ENCODE data around the gene CSF2. TPM values are rescaled to one million over a fixed set of nuclear protein-coding genes. Genes with fewer than 3 reads are reported as not detected.

CSF2 gene
- total RNA-seq, 4 donors from 2014 or later: not detected

DNA sequence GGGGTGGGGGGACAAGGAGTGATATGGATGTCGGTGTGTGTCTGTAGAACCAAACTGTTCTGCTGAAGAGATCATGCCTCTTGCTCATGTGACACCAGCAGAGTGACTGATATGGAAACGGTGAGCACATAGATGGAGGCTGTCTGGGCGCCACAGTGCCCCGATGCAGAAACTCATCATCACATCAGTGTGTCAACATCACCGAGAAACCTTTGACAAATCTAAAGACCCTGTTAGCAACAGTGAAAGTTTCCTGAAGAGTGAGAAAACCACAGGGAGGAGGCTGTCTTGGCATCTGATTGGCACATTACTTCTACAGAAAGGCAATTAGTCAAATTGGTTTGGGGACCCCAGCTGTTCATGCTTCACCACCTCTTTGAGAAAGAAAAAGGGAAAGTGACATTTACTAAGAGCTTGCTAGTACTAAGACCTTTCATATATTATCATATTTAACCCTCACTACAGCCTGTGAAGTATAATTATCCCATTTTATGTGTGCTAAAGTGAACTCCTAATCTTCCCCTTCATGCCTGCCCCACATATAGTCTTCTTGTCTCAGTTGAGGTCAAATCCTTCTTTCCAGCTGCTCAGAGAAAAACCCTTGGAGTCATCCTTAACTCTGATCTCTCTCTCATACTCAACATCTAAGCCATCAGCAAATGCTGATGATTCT lies 25.6 kb downstream of the CSF2 start:
- no peaks in the 10 kb centered on the region for H3K9me3 ChIP-seq
- H3K36me3 ChIP-seq: no peaks in the 10 kb centered on the region
- H3K27me3 ChIP-seq: no peaks in the 10 kb centered on the region
- H3K4me3 ChIP-seq: no peak overlapping the region
- H3K27ac ChIP-seq: no peak overlapping the region
- TF ChIP-seq POLR2A (IDR thresholded peaks at IDR 0.05): no peak
- TF ChIP-seq, protein P1, sequence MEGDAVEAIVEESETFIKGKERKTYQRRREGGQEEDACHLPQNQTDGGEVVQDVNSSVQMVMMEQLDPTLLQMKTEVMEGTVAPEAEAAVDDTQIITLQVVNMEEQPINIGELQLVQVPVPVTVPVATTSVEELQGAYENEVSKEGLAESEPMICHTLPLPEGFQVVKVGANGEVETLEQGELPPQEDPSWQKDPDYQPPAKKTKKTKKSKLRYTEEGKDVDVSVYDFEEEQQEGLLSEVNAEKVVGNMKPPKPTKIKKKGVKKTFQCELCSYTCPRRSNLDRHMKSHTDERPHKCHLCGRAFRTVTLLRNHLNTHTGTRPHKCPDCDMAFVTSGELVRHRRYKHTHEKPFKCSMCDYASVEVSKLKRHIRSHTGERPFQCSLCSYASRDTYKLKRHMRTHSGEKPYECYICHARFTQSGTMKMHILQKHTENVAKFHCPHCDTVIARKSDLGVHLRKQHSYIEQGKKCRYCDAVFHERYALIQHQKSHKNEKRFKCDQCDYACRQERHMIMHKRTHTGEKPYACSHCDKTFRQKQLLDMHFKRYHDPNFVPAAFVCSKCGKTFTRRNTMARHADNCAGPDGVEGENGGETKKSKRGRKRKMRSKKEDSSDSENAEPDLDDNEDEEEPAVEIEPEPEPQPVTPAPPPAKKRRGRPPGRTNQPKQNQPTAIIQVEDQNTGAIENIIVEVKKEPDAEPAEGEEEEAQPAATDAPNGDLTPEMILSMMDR (IDR thresholded peaks at IDR 0.05): no peak
- peak in 1 of 3 donors; percentile 16 for DNase-seq
- H3K4me1 ChIP-seq: peaks cover 0 to 32% (median 17%) of the 10 kb centered on the region in 4 donors

GRCh38 chr5:132099905-132100304 lies 26.3 kb downstream of the CSF2 start:
- Histone ChIP-seq H3K4me1 (peaks cover 0 to 31% (median 17%) of the 10 kb centered on the region in 4 donors), H3K4me3 (no peak overlapping the region), H3K9me3 (no peaks in the 10 kb centered on the region), H3K27me3 (no peaks in the 10 kb centered on the region), H3K36me3 (no peaks in the 10 kb centered on the region), H3K27ac (peak overlapping the region in 1 of 4 donors; percentile 15)
- no peak for TF ChIP-seq POLR2A (IDR thresholded peaks at IDR 0.05)
- TF ChIP-seq, protein P1 (IDR thresholded peaks at IDR 0.05): no peak
- peak in 1 of 3 donors; percentile 3 for DNase-seq

DNA sequence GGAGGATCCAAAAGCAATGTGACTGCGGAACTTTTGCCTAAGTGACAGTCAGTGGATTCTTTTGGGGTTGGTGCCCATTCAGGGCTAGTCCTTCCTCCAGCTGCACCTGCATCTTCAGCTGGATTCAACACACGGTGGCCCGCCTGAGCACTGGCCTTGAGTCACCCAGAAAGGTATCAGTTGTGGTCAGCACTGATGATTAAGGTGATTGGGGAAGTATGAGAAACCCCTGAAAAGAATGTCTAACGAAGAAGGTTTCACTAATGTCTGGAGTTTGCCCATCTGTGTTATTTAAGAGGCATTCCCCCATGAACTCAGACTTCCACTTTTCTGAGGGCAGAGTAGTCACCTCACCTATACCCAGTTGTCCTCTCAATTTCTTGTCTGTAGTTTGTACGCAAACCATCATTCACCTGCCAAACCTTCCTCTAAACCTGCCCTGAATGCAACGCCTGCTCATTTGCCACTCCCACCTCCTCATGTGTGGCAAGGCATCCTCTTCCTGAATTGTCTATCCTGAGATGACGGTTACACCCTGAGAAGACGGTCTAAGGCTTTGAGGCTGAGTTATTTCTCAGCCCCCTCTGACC lies 27.2 kb downstream of the CSF2 start:
- peak in 2 of 3 donors; percentile 61 to 66 for DNase-seq
- no peaks in the 10 kb centered on the region for H3K27me3 ChIP-seq
- H3K36me3 ChIP-seq: no peaks in the 10 kb centered on the region
- peaks cover 0 to 26% (median 17%) of the 10 kb centered on the region in 4 donors for H3K4me1 ChIP-seq
- H3K27ac ChIP-seq: peak overlapping the region in 3 of 4 donors; percentile 30 to 82 (median 73)
- TF ChIP-seq POLR2A (IDR thresholded peaks at IDR 0.05): no peak
- TF ChIP-seq, protein P1 (IDR thresholded peaks at IDR 0.05): no peak
- no peaks in the 10 kb centered on the region for H3K9me3 ChIP-seq
- H3K4me3 ChIP-seq: no peak overlapping the region

- Histone ChIP-seq H3K9me3 (no peaks in the 10 kb centered on the region), H3K36me3 (no peaks in the 10 kb centered on the region), H3K27ac (peak overlapping the region; percentile 64 to 82 (median 74)), H3K4me1 (peaks cover 0 to 26% (median 17%) of the 10 kb centered on the region in 4 donors), H3K4me3 (no peak overlapping the region), H3K27me3 (no peaks in the 10 kb centered on the region)
- TF ChIP-seq, protein P1 (IDR thresholded peaks at IDR 0.05): no peak
- DNase-seq: no peak
Observed at GRCh38 chr5:132101385-132101880, 27.8 kb downstream of the CSF2 start.

GRCh38 chr5:132102101-132102701 lies 28.6 kb downstream of the CSF2 start:
- Histone ChIP-seq H3K27me3 (no peaks in the 10 kb centered on the region), H3K4me1 (peaks cover 0 to 26% (median 17%) of the 10 kb centered on the region in 4 donors), H3K9me3 (no peaks in the 10 kb centered on the region), H3K4me3 (no peak overlapping the region), H3K36me3 (no peaks in the 10 kb centered on the region), H3K27ac (peak overlapping the region; percentile 64 to 82 (median 74))
- no peak for DNase-seq
- TF ChIP-seq, protein P1 (IDR thresholded peaks at IDR 0.05): no peak
- TF ChIP-seq POLR2A (IDR thresholded peaks at IDR 0.05): no peak
